Skeletal muscle tissue (tissue), 4 donors: ENCODE measurements around the gene KAT6B. TPM values are rescaled to one million over a fixed set of nuclear protein-coding genes. Genes with fewer than 3 reads are reported as not detected.

Experiments used
- H3K27ac ChIP-seq: one replicate; pipeline ENCODE4 v1.7.0; 2013; ENCODE audit warnings: mild to moderate bottlenecking, low read depth, low read length, inconsistent platforms
- H3K27me3 ChIP-seq, 3 donors: one replicate each; pipeline ENCODE4 v1.7.0; 2013; ENCODE audit warnings: low read length in 3 of 3; ENCODE audit not compliant: control insufficient read depth in 3 of 3, insufficient read depth in 3 of 3
- H3K36me3 ChIP-seq, 3 donors: one replicate each; pipeline ENCODE4 v1.7.0; 2013; ENCODE audit warnings: low read length in 3 of 3; ENCODE audit not compliant: control insufficient read depth in 3 of 3, insufficient read depth in 3 of 3
- H3K4me1 ChIP-seq, 3 donors: one replicate each; pipeline ENCODE4 v1.7.0; 2013; ENCODE audit warnings: low read length in 3 of 3, mild to moderate bottlenecking in 3 of 3; ENCODE audit not compliant: control insufficient read depth in 3 of 3, insufficient read depth in 3 of 3
- H3K4me3 ChIP-seq, 3 donors: one replicate each; pipeline ENCODE4 v1.7.0; 2013; ENCODE audit warnings: low read length in 3 of 3
- H3K9ac ChIP-seq, 3 donors: one replicate each; pipeline ENCODE4 v1.7.0; 2013; ENCODE audit warnings: low read length in 3 of 3, mild to moderate bottlenecking in 3 of 3, moderate library complexity in 2 of 3, low read depth in 1 of 3
- H3K9me3 ChIP-seq, 3 donors: one replicate each; pipeline ENCODE4 v1.7.0; 2013; ENCODE audit warnings: low read length in 3 of 3; ENCODE audit not compliant: control insufficient read depth in 3 of 3
- total RNA-seq: library from RNA; depleted of rRNA; stranded (reverse); fragments of >200 nt; gene quantifications from one replicate; pipeline ENCODE4 v1.2.3, GENCODE V29; 2014
- donor health status: Osteomylitis.

Gene KAT6B
- total RNA-seq, 1 donor from 2014 or later, result 49.6 TPM

DNA sequence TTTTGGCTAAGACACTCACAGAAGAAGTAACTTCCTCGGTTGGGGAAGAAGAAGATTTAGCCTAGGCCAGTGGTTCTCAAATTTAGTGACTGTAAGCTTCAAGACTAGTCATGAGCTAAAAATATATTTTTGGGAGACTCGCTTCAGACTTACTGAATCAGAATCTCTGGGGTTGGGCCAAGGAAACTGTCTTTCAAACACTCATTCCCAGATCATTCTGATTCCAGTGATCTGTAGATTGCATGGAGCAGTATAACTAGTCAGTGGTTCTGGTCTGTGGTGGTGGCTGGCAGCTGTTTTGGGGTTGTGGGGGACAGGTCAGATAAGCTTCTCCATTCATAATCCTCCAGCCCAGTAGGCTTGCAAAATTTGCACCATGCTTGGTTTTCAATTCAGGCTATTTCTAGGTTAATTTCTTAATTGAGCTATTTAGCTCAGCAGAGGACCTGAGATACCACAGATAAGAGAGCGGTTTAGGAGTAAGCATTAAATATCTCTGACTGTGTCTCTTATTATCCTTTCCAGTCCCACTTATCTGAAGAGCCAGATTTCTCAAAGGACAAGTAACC, 3.8 kb upstream of the KAT6B start:
- Histone ChIP-seq H3K27me3 (no peaks in the 10 kb centered on the region), H3K4me1 (peaks cover 27 to 40% (median 33%) of the 10 kb centered on the region in 3 donors), H3K4me3 (no peak overlapping the region), H3K27ac (peak overlapping the region; percentile 80), H3K9me3 (no peaks in the 10 kb centered on the region), H3K9ac (peak overlapping the region in 1 of 3 donors; percentile 24), H3K36me3 (no peaks in the 10 kb centered on the region)

DNA sequence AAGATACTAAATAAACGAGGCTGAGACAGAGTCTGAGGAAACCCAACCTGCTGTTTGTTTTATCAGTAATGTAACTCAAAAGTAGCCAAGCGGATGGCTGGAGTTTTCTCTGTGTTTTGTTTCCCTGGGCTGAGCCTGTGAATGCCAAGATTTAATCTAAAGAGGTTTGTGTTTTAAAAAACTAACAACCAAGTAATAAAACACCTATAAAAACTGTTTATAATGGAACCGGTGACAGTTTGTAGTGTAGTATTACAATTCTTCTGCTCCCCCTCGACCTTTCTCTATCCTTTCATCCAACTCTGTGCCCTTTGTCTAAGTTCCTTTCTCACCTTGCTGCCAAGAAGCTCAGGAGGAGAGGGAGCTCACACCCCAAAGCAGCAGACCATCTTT, 2.6 kb upstream of the KAT6B start:
- Histone ChIP-seq H3K36me3 (no peaks in the 10 kb centered on the region), H3K9me3 (no peaks in the 10 kb centered on the region), H3K9ac (no peak overlapping the region), H3K4me3 (no peak overlapping the region), H3K27me3 (no peaks in the 10 kb centered on the region), H3K27ac (peak overlapping the region; percentile 62), H3K4me1 (peaks cover 29 to 45% (median 33%) of the 10 kb centered on the region in 3 donors)

DNA sequence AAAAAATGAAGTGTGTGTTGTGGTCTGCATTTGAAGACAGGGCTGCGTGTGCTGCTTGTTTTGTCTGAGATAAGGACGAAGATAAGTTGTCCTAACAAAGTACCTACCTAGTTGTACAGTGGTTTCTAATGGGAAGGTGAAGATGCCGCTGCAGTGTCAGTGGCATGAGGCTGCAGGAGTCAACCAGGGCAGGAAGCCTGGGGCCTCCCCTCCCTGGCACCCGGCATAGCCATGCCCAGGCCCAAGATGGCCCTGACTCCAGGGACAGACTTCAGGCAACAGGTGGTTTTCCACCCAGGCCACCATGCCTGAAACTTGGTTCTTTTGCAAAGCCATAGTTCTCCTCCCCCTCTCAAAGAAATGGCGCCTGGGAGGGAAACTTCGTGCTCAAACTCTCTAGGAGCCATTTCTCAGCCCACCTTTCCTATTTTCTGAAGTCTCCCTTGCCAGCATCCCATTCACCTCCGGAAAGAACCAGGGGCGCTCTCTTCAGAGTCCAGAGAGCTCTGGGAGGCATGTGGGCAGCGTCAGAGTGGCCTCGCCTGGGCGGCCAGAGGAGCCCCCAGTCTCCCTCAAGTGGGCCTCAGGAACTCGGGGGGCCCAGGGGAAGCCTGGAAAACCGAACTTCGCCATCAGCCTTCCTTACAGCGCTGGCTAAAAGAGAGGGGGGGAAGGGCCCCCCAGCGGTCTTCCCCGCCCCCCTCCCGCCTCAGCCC, 2.1 kb upstream of the KAT6B start:
- peak overlapping the region; percentile 81 to 92 (median 86) for H3K9ac ChIP-seq
- peak overlapping the region; percentile 62 for H3K27ac ChIP-seq
- peaks cover 29 to 45% (median 33%) of the 10 kb centered on the region in 3 donors for H3K4me1 ChIP-seq
- H3K36me3 ChIP-seq, result no peaks in the 10 kb centered on the region
- no peaks in the 10 kb centered on the region for H3K27me3 ChIP-seq
- H3K9me3 ChIP-seq, result no peaks in the 10 kb centered on the region
- peak overlapping the region; percentile 81 to 95 (median 92) for H3K4me3 ChIP-seq

DNA sequence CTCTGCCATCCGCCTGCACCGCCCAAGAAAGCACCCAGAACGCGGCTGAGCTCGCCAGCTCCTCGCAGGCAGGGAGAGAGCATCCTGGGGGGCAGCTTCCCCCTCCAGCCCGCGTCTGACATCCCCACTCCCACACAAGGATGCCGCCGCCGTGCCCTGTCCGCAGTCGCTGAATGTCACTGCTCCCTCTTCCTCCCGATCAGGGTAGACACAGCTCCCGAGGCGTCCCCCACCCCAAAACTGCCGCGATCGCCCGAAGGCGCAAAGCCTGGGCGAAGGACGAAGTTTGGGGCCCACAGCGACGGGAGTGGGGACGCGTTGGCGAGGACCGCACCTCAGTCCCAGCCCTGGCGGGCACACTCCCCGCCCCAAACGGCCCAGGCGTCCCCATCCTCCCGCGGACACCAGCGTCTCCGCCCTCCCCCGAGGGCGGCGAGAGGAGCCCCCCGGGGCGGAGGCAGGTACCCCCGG, 1.5 kb upstream of the KAT6B start:
- H3K9ac ChIP-seq, result peak overlapping the region; percentile 81 to 92 (median 86)
- peaks cover 29 to 45% (median 33%) of the 10 kb centered on the region in 3 donors for H3K4me1 ChIP-seq
- H3K27ac ChIP-seq, result peak overlapping the region; percentile 62
- H3K27me3 ChIP-seq, result no peaks in the 10 kb centered on the region
- peak overlapping the region; percentile 81 to 95 (median 92) for H3K4me3 ChIP-seq
- no peaks in the 10 kb centered on the region for H3K36me3 ChIP-seq
- H3K9me3 ChIP-seq, result no peaks in the 10 kb centered on the region

- H3K4me3 ChIP-seq, result peak overlapping the region; percentile 74 to 95 (median 93)
Observed at GRCh38 chr10:74825371-74826141, 844 bp upstream of the KAT6B start.

DNA sequence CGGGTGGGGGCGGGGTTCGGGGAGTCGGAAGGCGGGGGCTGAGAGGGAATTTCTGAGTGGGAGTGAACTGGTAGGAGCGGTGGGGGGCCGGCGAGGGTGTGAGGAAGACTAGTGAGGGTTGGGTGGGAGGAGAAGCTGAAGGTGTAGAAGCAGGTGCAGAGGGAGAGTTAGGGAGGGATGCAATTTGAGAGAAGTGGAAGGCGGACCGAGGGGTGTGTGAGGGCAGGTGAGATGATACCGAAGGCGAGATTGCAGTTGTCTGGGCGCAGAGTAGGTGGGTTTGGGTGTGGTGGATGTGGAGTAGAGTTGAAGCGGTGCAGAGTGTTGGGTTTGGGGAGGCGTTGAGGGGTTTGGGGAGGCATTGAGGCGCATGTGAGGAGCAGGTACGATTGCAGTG, 643 bp downstream of the KAT6B start:
- Histone ChIP-seq H3K9ac (peak overlapping the region; percentile 52 to 77 (median 72)), H3K9me3 (no peaks in the 10 kb centered on the region), H3K27ac (peak overlapping the region; percentile 20), H3K4me3 (peak overlapping the region; percentile 89 to 95 (median 94)), H3K27me3 (no peaks in the 10 kb centered on the region), H3K4me1 (peaks cover 25 to 37% (median 26%) of the 10 kb centered on the region in 3 donors), H3K36me3 (no peaks in the 10 kb centered on the region)

More at GRCh38 chr10:74825371-74826141, 844 bp upstream of the KAT6B start:
- Histone ChIP-seq H3K9ac (peak overlapping the region; percentile 72 to 92 (median 86)), H3K27ac (peak overlapping the region; percentile 73), H3K27me3 (no peaks in the 10 kb centered on the region), H3K4me1 (peaks cover 29 to 45% (median 33%) of the 10 kb centered on the region in 3 donors), H3K9me3 (no peaks in the 10 kb centered on the region), H3K36me3 (no peaks in the 10 kb centered on the region)

DNA sequence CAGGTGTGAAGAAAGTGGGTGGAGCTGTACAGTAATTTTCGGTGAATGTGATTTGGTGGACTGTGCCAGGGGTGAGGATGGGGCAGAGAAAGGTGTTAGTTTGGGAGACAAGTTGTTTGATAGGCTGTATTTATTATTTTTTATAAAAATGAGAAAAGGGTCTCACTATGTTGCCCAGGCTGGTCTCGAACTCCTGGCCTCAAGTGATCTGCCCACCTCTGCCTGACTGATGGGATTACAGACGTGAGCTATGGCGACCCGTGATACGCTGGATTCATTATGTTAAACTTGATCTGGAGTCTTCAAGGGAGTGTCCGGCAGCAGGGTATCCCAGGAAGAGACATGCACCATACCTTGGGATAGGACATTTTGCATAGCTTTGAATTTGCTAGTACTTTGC, 1.3 kb downstream of the KAT6B start:
- Histone ChIP-seq H3K4me3 (peak overlapping the region; percentile 35 to 95 (median 94)), H3K4me1 (peaks cover 19 to 30% (median 19%) of the 10 kb centered on the region in 3 donors)

GRCh38 chr10:74828946-74829345, 2.5 kb downstream of the KAT6B start:
- no peaks in the 10 kb centered on the region for H3K36me3 ChIP-seq
- no peak overlapping the region for H3K27ac ChIP-seq
- H3K4me3 ChIP-seq, result no peak overlapping the region
- no peak overlapping the region for H3K9ac ChIP-seq
- H3K4me1 ChIP-seq, result peaks cover 12 to 19% (median 14%) of the 10 kb centered on the region in 3 donors
- H3K9me3 ChIP-seq, result no peaks in the 10 kb centered on the region
- H3K27me3 ChIP-seq, result no peaks in the 10 kb centered on the region

More for the DNA sequence above, 1.3 kb downstream of the KAT6B start:
- no peak overlapping the region for H3K27ac ChIP-seq
- peak overlapping the region; percentile 52 to 77 (median 72) for H3K9ac ChIP-seq
- H3K27me3 ChIP-seq, result no peaks in the 10 kb centered on the region
- no peaks in the 10 kb centered on the region for H3K9me3 ChIP-seq
- H3K36me3 ChIP-seq, result no peaks in the 10 kb centered on the region

- no peaks in the 10 kb centered on the region for H3K27me3 ChIP-seq
- peaks cover 17 to 24% (median 18%) of the 10 kb centered on the region in 3 donors for H3K4me1 ChIP-seq
- no peaks in the 10 kb centered on the region for H3K36me3 ChIP-seq
- H3K9me3 ChIP-seq, result no peaks in the 10 kb centered on the region
- H3K9ac ChIP-seq, result no peak overlapping the region
- H3K4me3 ChIP-seq, result no peak overlapping the region
- no peak overlapping the region for H3K27ac ChIP-seq
Observed at GRCh38 chr10:74831518-74832120, 5.2 kb downstream of the KAT6B start.
